ENCODE data around the gene LRRC63. TPM values are rescaled to one million over a fixed set of nuclear protein-coding genes. Genes with fewer than 3 reads are reported as not detected.

The LRRC63 gene
- total RNA-seq, 1 experiment from 2014 or later, result not detected

- ChIA-PET POLR2A (no interaction called here), RAD21 (ENCODE audit: low non-redundant PET in 1 of 2, low total read pairs in 2 of 2, uncharacterized antibody in 2 of 2, unreplicated experiment in 2 of 2) (no interaction called here), CTCF (no interaction called here)
- DNase-seq (ENCODE audit: low read depth, low spot score) (no peak), ATAC-seq (no peak)
- H3K27ac ChIP-seq (ENCODE audit: low read depth, low read length), result no peak overlapping the region
- no peaks in the 10 kb centered on the region for H3K9me3 ChIP-seq (ENCODE audit: control insufficient read depth in 1 of 2, insufficient read depth in 1 of 2, low read depth in 1 of 2, low read length in 2 of 2)
- no peaks in the 10 kb centered on the region for H3K36me3 ChIP-seq (ENCODE audit: control insufficient read depth in 1 of 2, insufficient read depth in 2 of 2, low read length in 2 of 2)
- H3K9ac ChIP-seq (ENCODE audit: low read length), result no peak overlapping the region
- no peaks in the 10 kb centered on the region for H3K27me3 ChIP-seq (ENCODE audit: insufficient read depth, low read length)
- no peak overlapping the region for H3K4me3 ChIP-seq (replicated peaks in 1 of 2; ENCODE audit: low read depth in 1 of 2, low read length in 2 of 2)
- no peaks in the 10 kb centered on the region for H3K4me1 ChIP-seq (ENCODE audit: control insufficient read depth in 1 of 2, insufficient read depth in 2 of 2, low read length in 2 of 2)
- H4K20me1 ChIP-seq (ENCODE audit: insufficient read depth), result no peaks in the 10 kb centered on the region
- no peaks in the 10 kb centered on the region for H3K79me2 ChIP-seq (ENCODE audit: insufficient read depth, low read length)
- 0 out of 2 replicates have a peak, but pooled peaks cover 4% of the 10 kb centered on the region for H3K9me2 ChIP-seq (ENCODE audit: insufficient read depth)
- H3K4me2 ChIP-seq (ENCODE audit: low read length), result no peak overlapping the region
- intact Hi-C loops (cut with micrococcal nuclease), result no loop called here
- H2AFZ ChIP-seq (ENCODE audit: low read depth, low read length, poor library complexity, severe bottlenecking), result no peak overlapping the region
- no TSS peak for BruUV-seq (replicated peaks)
- no peak for TF ChIP-seq ZFX (IDR thresholded peaks at IDR 0.05)
- no peak for TF ChIP-seq REST (IDR thresholded peaks at IDR 0.05; ENCODE audit: low read depth)
- TF ChIP-seq YY1 (IDR thresholded peaks at IDR 0.05; ENCODE audit: extremely low read depth, insufficient replicate concordance, low read depth, low read length), result no peak
- TF ChIP-seq POLR2A (IDR thresholded peaks at IDR 0.05; ENCODE audit: borderline replicate concordance, extremely low read depth, insufficient read depth, insufficient read length), result no peak
- TF ChIP-seq EGR1 (IDR thresholded peaks at IDR 0.05; ENCODE audit: low read depth), result no peak
- no peak for TF ChIP-seq EZH2phosphoT487 (IDR thresholded peaks at IDR 0.05; ENCODE audit: borderline replicate concordance)
- no peak for TF ChIP-seq ZBTB33 (IDR thresholded peaks at IDR 0.05; ENCODE audit: extremely low read depth, insufficient replicate concordance, low read length)
- TF ChIP-seq SRF (IDR thresholded peaks at IDR 0.05; ENCODE audit: low read depth), result no peak
- TF ChIP-seq JUND (IDR thresholded peaks at IDR 0.05), result no peak
- no peak for TF ChIP-seq SIN3A (IDR thresholded peaks at IDR 0.05; ENCODE audit: low read depth)
- TF ChIP-seq CTCF (IDR thresholded peaks at IDR 0.05 in 2 of 3, conservative IDR thresholded peaks at IDR 0.05 in 1 of 3; ENCODE audit: borderline replicate concordance in 1 of 3, insufficient read depth in 1 of 3, low read depth in 2 of 3, low read length in 2 of 3), result no peak
- no peak for TF ChIP-seq TCF7L2 (IDR thresholded peaks at IDR 0.05; ENCODE audit: borderline replicate concordance, extremely low read depth, insufficient read depth, insufficient read length)
- TF ChIP-seq SP1 (IDR thresholded peaks at IDR 0.05; ENCODE audit: low read depth), result no peak
- TF ChIP-seq ZNF274 (IDR thresholded peaks at IDR 0.05; ENCODE audit: low read depth, low read length), result no peak
- no peak for TF ChIP-seq FOSL1 (IDR thresholded peaks at IDR 0.05; ENCODE audit: low read depth)
Observed at GRCh38 chr13:46198696-46199193, 13.0 kb upstream of the LRRC63 start.

Data from HCT116 (cell line).